ENCODE results near the gene UFD1.

The UFD1 gene

GRCh38 chr22:19494676-19495173, 15.7 kb upstream of the UFD1 start:
- DNase-seq, result no peak

- DNase-seq, result no peak
These were observed 15.1 kb upstream of the UFD1 start for GRCh38 chr22:19494001-19494560.

GRCh38 chr22:19492504-19493174, 13.6 kb upstream of the UFD1 start:
- no peak for DNase-seq

GRCh38 chr22:19490628-19491230, 11.7 kb upstream of the UFD1 start:
- no peak for DNase-seq

GRCh38 chr22:19488884-19489843, 10.2 kb upstream of the UFD1 start:
- no peak for DNase-seq

GRCh38 chr22:19488285-19488684, 9.3 kb upstream of the UFD1 start:
- no peak for DNase-seq

GRCh38 chr22:19483481-19484244, 4.7 kb upstream of the UFD1 start:
- no peak for DNase-seq

- DNase-seq, result no peak
These were observed 3.3 kb upstream of the UFD1 start for GRCh38 chr22:19482297-19482696.

- no peak for DNase-seq
These were observed 1.8 kb upstream of the UFD1 start for GRCh38 chr22:19480789-19481188.

GRCh38 chr22:19480173-19480568, 1.2 kb upstream of the UFD1 start:
- DNase-seq, result no peak

- DNase-seq, result peak; percentile 90
These were observed 571 bp upstream of the UFD1 start, which contains the start of gene CDC45 for GRCh38 chr22:19479355-19480172. Gene CDC45, plus strand, starts transcription at chr22:19479920. Its CDS starts 49 bp downstream, at chr22:19479969.

- DNase-seq, result no peak
These were observed 720 bp downstream of the UFD1 start for GRCh38 chr22:19478045-19478900.

- DNase-seq, result no peak
These were observed 1.5 kb downstream of the UFD1 start for GRCh38 chr22:19477321-19478044.

- DNase-seq, result no peak
These were observed 3.0 kb downstream of the UFD1 start for GRCh38 chr22:19476023-19476422.

- no peak for DNase-seq
These were observed 5.4 kb downstream of the UFD1 start for GRCh38 chr22:19473578-19473977.

GRCh38 chr22:19472233-19472632, 6.8 kb downstream of the UFD1 start:
- DNase-seq, result no peak

GRCh38 chr22:19471572-19471971, 7.4 kb downstream of the UFD1 start:
- DNase-seq, result no peak

GRCh38 chr22:19470010-19470409, 9.0 kb downstream of the UFD1 start:
- no peak for DNase-seq

GRCh38 chr22:19469421-19469820, 9.6 kb downstream of the UFD1 start:
- DNase-seq, result no peak

GRCh38 chr22:19467912-19468311, 11.1 kb downstream of the UFD1 start:
- no peak for DNase-seq
